Fibroblast of lung (primary cell): Measurements from ENCODE around the gene AOX1. TPM values are rescaled to one million over a fixed set of nuclear protein-coding genes. Genes with fewer than 3 reads are reported as not detected.

ENCODE experiments used
- DNase-seq, 2 donors: peaks; one replicate each; pipeline versions ENCODE4 v3.0.0 to v3.0.0-alpha.2; 2010; ENCODE audit warnings: low read depth in 2 of 2
- H2AFZ ChIP-seq: 2 replicates; pipeline ENCODE4 v1.5.1; 2012; ENCODE audit warnings: low read length, control low read depth, inconsistent platforms
- H3K27ac ChIP-seq: 2 replicates; pipeline ENCODE4 v1.5.1; 2011; ENCODE audit warnings: low read length, control low read depth; ENCODE audit not compliant: insufficient read depth
- H3K27me3 ChIP-seq: 2 replicates; pipeline ENCODE4 v1.5.1; 2011; ENCODE audit warnings: mild to moderate bottlenecking, low read length; ENCODE audit not compliant: control insufficient read depth, insufficient read depth
- H3K36me3 ChIP-seq: 2 replicates; pipeline ENCODE4 v1.5.1; 2011; ENCODE audit warnings: low read length; ENCODE audit not compliant: control insufficient read depth, insufficient read depth
- H3K4me1 ChIP-seq: 2 replicates; pipeline ENCODE4 v1.5.1; 2011; ENCODE audit warnings: low read length; ENCODE audit not compliant: control insufficient read depth, insufficient read depth; ENCODE audit errors: extremely low read depth
- H3K4me2 ChIP-seq: 2 replicates; pipeline ENCODE4 v1.5.1; 2011; ENCODE audit warnings: low read length, control low read depth; ENCODE audit not compliant: insufficient read depth; ENCODE audit errors: extremely low read depth
- H3K4me3 ChIP-seq, 4 experiments: fragments of 200-600 bp in 1 of 4; sonication (generic) in 1 of 4; replicated peaks in 1 of 4; 2 replicates each; pipeline ENCODE4 v1.5.1; 2011 to 2016; ENCODE audit warnings: low read length in 4 of 4, low read depth in 3 of 4, mild to moderate bottlenecking in 3 of 4, control low read depth in 2 of 4, inconsistent platforms in 1 of 4, mixed read lengths in 1 of 4; ENCODE audit not compliant: insufficient read depth in 1 of 4; ENCODE audit errors: control extremely low read depth in 1 of 4
- H3K79me2 ChIP-seq: 2 replicates; pipeline ENCODE4 v1.5.1; 2012; ENCODE audit warnings: mild to moderate bottlenecking, low read length, inconsistent platforms; ENCODE audit not compliant: control insufficient read depth, insufficient read depth
- H3K9ac ChIP-seq: 2 replicates; pipeline ENCODE4 v1.5.1; 2011; ENCODE audit warnings: mild to moderate bottlenecking, low read length, control low read depth; ENCODE audit not compliant: insufficient read depth
- H3K9me3 ChIP-seq: 2 replicates; pipeline ENCODE4 v1.5.1; 2012; ENCODE audit warnings: low read depth, low read length; ENCODE audit not compliant: control insufficient read depth, insufficient read depth
- H4K20me1 ChIP-seq: 2 replicates; pipeline ENCODE4 v1.5.1; 2011; ENCODE audit warnings: low read length; ENCODE audit not compliant: control insufficient read depth, insufficient read depth; ENCODE audit errors: extremely low read depth
- CTCF ChIP-seq, 2 donors: IDR thresholded peaks in 1 of 2; conservative IDR thresholded peaks in 1 of 2; 1 replicate in 1 of 2; 2 replicates in 1 of 2; pipeline ENCODE4 v1.5.1; 2011 to 2012; ENCODE audit warnings: low read length in 2 of 2, control low read depth in 1 of 2, inconsistent platforms in 1 of 2, low read depth in 1 of 2, mild to moderate bottlenecking in 1 of 2
- EZH2 ChIP-seq: IDR thresholded peaks from 2 replicates; pipeline ENCODE4 v1.5.1; 2012; ENCODE audit warnings: low read length, control low read depth, mild to moderate bottlenecking; ENCODE audit errors: missing control alignments
- polyA plus RNA-seq, 2 donors: library from polyadenylated mRNA; depleted of rRNA in 1 of 2; stranded (reverse) in 1 of 2; unstranded in 1 of 2; fragments of >200 nt; gene quantifications; 2 replicates each; pipeline ENCODE4 v1.2.1, GENCODE V29; 2011 to 2012; ENCODE audit warnings: missing spikeins in 1 of 2
- total RNA-seq: library from RNA; depleted of rRNA; stranded (reverse); fragments of >200 nt; gene quantifications from 2 replicates; pipeline ENCODE4 v1.2.1, GENCODE V29; 2014

The AOX1 gene
- total and polyA plus RNA-seq, 2 donors (not counting 1 experiment from before 2014, with no cell fraction given): 39.4 to 65.1 TPM

- TF ChIP-seq CTCF (conservative IDR thresholded peaks at IDR 0.05 in 1 of 2, IDR thresholded peaks at IDR 0.05 in 1 of 2; ENCODE audit: low read depth in 1 of 2, low read length in 2 of 2) (no peak), EZH2 (no peak)
- no peak for DNase-seq
Observed at GRCh38 chr2:200670313-200670712, 84.5 kb downstream of the AOX1 start.

GRCh38 chr2:200670751-200671150 is 84.9 kb downstream of the AOX1 start:
- Histone ChIP-seq H3K4me2 (no peak overlapping the region), H3K36me3 (no peaks in the 10 kb centered on the region), H3K9ac (no peak overlapping the region), H4K20me1 (no peaks in the 10 kb centered on the region), H3K27ac (no peak overlapping the region), H3K79me2 (no peaks in the 10 kb centered on the region), H3K27me3 (no peaks in the 10 kb centered on the region), H3K9me3 (no peaks in the 10 kb centered on the region), H2AFZ (no peak overlapping the region), H3K4me1 (no peaks in the 10 kb centered on the region), H3K4me3 (no peak overlapping the region)
- DNase-seq: no peak
- TF ChIP-seq EZH2 (no peak), CTCF (conservative IDR thresholded peaks at IDR 0.05 in 1 of 2, IDR thresholded peaks at IDR 0.05 in 1 of 2; ENCODE audit: low read depth in 1 of 2, low read length in 2 of 2) (no peak)

More at GRCh38 chr2:200670313-200670712, 84.5 kb downstream of the AOX1 start:
- no peak overlapping the region for H3K4me2 ChIP-seq
- no peaks in the 10 kb centered on the region for H4K20me1 ChIP-seq
- no peaks in the 10 kb centered on the region for H3K36me3 ChIP-seq
- no peak overlapping the region for H2AFZ ChIP-seq
- H3K4me1 ChIP-seq: no peaks in the 10 kb centered on the region
- no peak overlapping the region for H3K27ac ChIP-seq
- H3K79me2 ChIP-seq: no peaks in the 10 kb centered on the region
- H3K9ac ChIP-seq: no peak overlapping the region
- no peaks in the 10 kb centered on the region for H3K9me3 ChIP-seq
- H3K4me3 ChIP-seq: no peak overlapping the region
- H3K27me3 ChIP-seq: no peaks in the 10 kb centered on the region

GRCh38 chr2:200673191-200673590 is 87.4 kb downstream of the AOX1 start:
- H3K27ac ChIP-seq: no peak overlapping the region
- no peak overlapping the region for H3K4me2 ChIP-seq
- H3K4me3 ChIP-seq: no peak overlapping the region
- H3K36me3 ChIP-seq: no peaks in the 10 kb centered on the region
- TF ChIP-seq CTCF (conservative IDR thresholded peaks at IDR 0.05 in 1 of 2, IDR thresholded peaks at IDR 0.05 in 1 of 2; ENCODE audit: low read depth in 1 of 2, low read length in 2 of 2) (no peak), EZH2 (no peak)
- no peaks in the 10 kb centered on the region for H3K27me3 ChIP-seq
- H3K4me1 ChIP-seq: no peaks in the 10 kb centered on the region
- no peaks in the 10 kb centered on the region for H3K79me2 ChIP-seq
- H3K9ac ChIP-seq: no peak overlapping the region
- no peaks in the 10 kb centered on the region for H3K9me3 ChIP-seq
- DNase-seq: no peak
- H4K20me1 ChIP-seq: no peaks in the 10 kb centered on the region
- no peak overlapping the region for H2AFZ ChIP-seq
